Testis (tissue), 2 donors: Measurements from ENCODE around the gene PDE4B.

Experiments
- CTCF ChIP-seq, 3 experiments: fragments of 450-650 bp in 2 of 3; fragments of 200-600 bp in 1 of 3; sonication (generic) in 1 of 3; IDR thresholded peaks; one replicate each; pipeline ENCODE4 v1.5.1; 2016 to 2019; ENCODE audit warnings: antibody characterized with exemption in 3 of 3, mild to moderate bottlenecking in 2 of 3, moderate library complexity in 1 of 3
- POLR2A ChIP-seq: fragments of 450-650 bp; IDR thresholded peaks from one replicate; pipeline ENCODE4 v1.6.1; 2017; ENCODE audit warnings: antibody characterized with exemption, mild to moderate bottlenecking, moderate library complexity

GRCh38 chr1:66119148-66119547, 326.5 kb downstream of the PDE4B start:
- no peak for TF ChIP-seq CTCF (IDR thresholded peaks at IDR 0.05)
- no peak for TF ChIP-seq POLR2A
